ENCODE results near the gene CNGA2. TPM values are rescaled to one million over a fixed set of nuclear protein-coding genes. Genes with fewer than 3 reads are reported as not detected.

The CNGA2 gene
- total RNA-seq, 1 donor from 2014 or later: not detected

- TF ChIP-seq CTCF (IDR thresholded peaks at IDR 0.05; ENCODE audit: insufficient read depth, low read length, severe bottlenecking): no peak
- H3K27me3 ChIP-seq (ENCODE audit: control insufficient read depth, insufficient read depth, low read length): no peaks in the 10 kb centered on the region
- H3K4me3 ChIP-seq (ENCODE audit: low read depth, low read length): no peak overlapping the region
- no peak for FAIRE-seq
- DNase-seq (ENCODE audit: low read depth): no peak
- H3K36me3 ChIP-seq (ENCODE audit: control insufficient read depth, insufficient read depth, low read length): no peaks in the 10 kb centered on the region
These were observed 57.4 kb downstream of the CNGA2 start for GRCh38 chrX:151791961-151792360.

GRCh38 chrX:151792505-151792904 lies 58.0 kb downstream of the CNGA2 start:
- no peak for DNase-seq (ENCODE audit: low read depth)
- Histone ChIP-seq H3K36me3 (ENCODE audit: control insufficient read depth, insufficient read depth, low read length) (no peaks in the 10 kb centered on the region), H3K27me3 (ENCODE audit: control insufficient read depth, insufficient read depth, low read length) (no peaks in the 10 kb centered on the region), H3K4me3 (ENCODE audit: low read depth, low read length) (no peak overlapping the region)
- FAIRE-seq: no peak
- no peak for TF ChIP-seq CTCF (IDR thresholded peaks at IDR 0.05; ENCODE audit: insufficient read depth, low read length, severe bottlenecking)

GRCh38 chrX:151793886-151794285 lies 59.3 kb downstream of the CNGA2 start:
- DNase-seq (ENCODE audit: low read depth) (no peak), FAIRE-seq (no peak)
- H3K4me3 ChIP-seq (ENCODE audit: low read depth, low read length): no peak overlapping the region
- TF ChIP-seq CTCF (IDR thresholded peaks at IDR 0.05; ENCODE audit: insufficient read depth, low read length, severe bottlenecking): no peak
- H3K27me3 ChIP-seq (ENCODE audit: control insufficient read depth, insufficient read depth, low read length): no peaks in the 10 kb centered on the region
- H3K36me3 ChIP-seq (ENCODE audit: control insufficient read depth, insufficient read depth, low read length): no peaks in the 10 kb centered on the region

Other genes starting within 250 kb of the CNGA2 start
- not detected in 2 replicates for gene PASD1, start 171.1 kb upstream of the CNGA2 start, total RNA-seq
- gene PRRG3, start 39.3 kb upstream of the CNGA2 start, total RNA-seq: not detected in 2 replicates
- not detected in 2 replicates for gene FATE1, start 18.7 kb upstream of the CNGA2 start, total RNA-seq
- gene MAGEA4, start 178.1 kb downstream of the CNGA2 start, total RNA-seq: not detected in 2 replicates
- gene GABRE, start 239.9 kb downstream of the CNGA2 start, total RNA-seq: 29.2 and 32.1 TPM in 2 replicates

All from bronchial epithelial cell (primary cell).